Mesenchymal stem cell (in vitro differentiated cells and primary cell): ENCODE data around the gene DENND1B.

Experiments
- DNase-seq: peaks from one replicate; pipeline ENCODE4 v3.0.0-alpha.2; 2013
- H2AFZ ChIP-seq: one replicate; pipeline ENCODE4 v1.6.1; 2013; ENCODE audit warnings: low read depth, mild to moderate bottlenecking, control low read depth, inconsistent platforms, low read length, moderate library complexity
- H2AK5ac ChIP-seq: 2 replicates; pipeline ENCODE4 v1.6.1; 2013; ENCODE audit warnings: low read length, moderate library complexity, mild to moderate bottlenecking, inconsistent platforms; ENCODE audit not compliant: severe bottlenecking
- H2BK120ac ChIP-seq: one replicate; pipeline ENCODE4 v1.6.1; 2013; ENCODE audit warnings: low read depth, mild to moderate bottlenecking, inconsistent platforms, low read length, moderate library complexity
- H2BK12ac ChIP-seq, 2 experiments: one replicate each; pipeline ENCODE4 v1.6.1; 2013; ENCODE audit warnings: inconsistent platforms in 2 of 2, low read length in 2 of 2, mild to moderate bottlenecking in 2 of 2, moderate library complexity in 2 of 2, control low read depth in 1 of 2
- H2BK15ac ChIP-seq: one replicate; pipeline ENCODE4 v1.6.1; 2013; ENCODE audit warnings: mild to moderate bottlenecking, low read depth, inconsistent platforms; ENCODE audit not compliant: poor library complexity, severe bottlenecking
- H2BK5ac ChIP-seq: 2 replicates; pipeline ENCODE4 v1.6.1; 2013; ENCODE audit warnings: low read depth, mild to moderate bottlenecking, low read length, control low read depth, inconsistent platforms; ENCODE audit not compliant: poor library complexity, severe bottlenecking
- H3K14ac ChIP-seq, 2 experiments: one replicate each; pipeline ENCODE4 v1.6.1; 2013; ENCODE audit warnings: inconsistent platforms in 2 of 2, low read length in 2 of 2, control low read depth in 1 of 2, mild to moderate bottlenecking in 1 of 2, moderate library complexity in 1 of 2
- H3K18ac ChIP-seq, 2 experiments: one replicate each; pipeline ENCODE4 v1.6.1; 2013; ENCODE audit warnings: inconsistent platforms in 2 of 2, low read length in 2 of 2, control low read depth in 1 of 2, low read depth in 1 of 2, mild to moderate bottlenecking in 1 of 2
- H3K23ac ChIP-seq, 2 experiments: one replicate each; pipeline ENCODE4 v1.6.1; 2013; ENCODE audit warnings: inconsistent platforms in 2 of 2, low read length in 2 of 2, mild to moderate bottlenecking in 2 of 2, moderate library complexity in 2 of 2, control low read depth in 1 of 2
- H3K27ac ChIP-seq: 2 replicates; pipeline ENCODE4 v1.5.1; 2013; ENCODE audit warnings: mild to moderate bottlenecking, moderate library complexity, low read length, control low read depth, inconsistent platforms; ENCODE audit not compliant: poor library complexity, severe bottlenecking
- H3K27me3 ChIP-seq, 2 experiments: 2 replicates each; pipeline versions ENCODE4 v1.6.1 to v1.7.0; 2013; ENCODE audit warnings: low read length in 2 of 2, mild to moderate bottlenecking in 2 of 2, moderate library complexity in 2 of 2, control low read depth in 1 of 2, inconsistent platforms in 1 of 2; ENCODE audit not compliant: control insufficient read depth in 1 of 2, insufficient read depth in 1 of 2
- H3K36me3 ChIP-seq, 2 experiments: 2 replicates each; pipeline versions ENCODE4 v1.6.1 to v1.7.0; 2013; ENCODE audit warnings: low read length in 2 of 2, control low read depth in 1 of 2, inconsistent platforms in 1 of 2, low read depth in 1 of 2, mild to moderate bottlenecking in 1 of 2; ENCODE audit not compliant: insufficient read depth in 2 of 2, control insufficient read depth in 1 of 2
- H3K4ac ChIP-seq, 2 experiments: one replicate each; pipeline ENCODE4 v1.6.1; 2013; ENCODE audit warnings: inconsistent platforms in 2 of 2, low read length in 2 of 2, mild to moderate bottlenecking in 2 of 2, moderate library complexity in 2 of 2, control low read depth in 1 of 2, low read depth in 1 of 2
- H3K4me1 ChIP-seq: 2 replicates; pipeline ENCODE4 v1.6.1; 2013; ENCODE audit warnings: low read depth, low read length, control low read depth; ENCODE audit not compliant: control insufficient read depth, insufficient read depth
- H3K4me2 ChIP-seq: 2 replicates; pipeline ENCODE4 v1.6.1; 2013; ENCODE audit warnings: low read length, mild to moderate bottlenecking, inconsistent platforms; ENCODE audit not compliant: poor library complexity, severe bottlenecking
- H3K4me3 ChIP-seq, 2 experiments: 2 replicates each; pipeline versions ENCODE4 v1.5.1 to v1.7.0; 2013; ENCODE audit warnings: low read length in 2 of 2, mild to moderate bottlenecking in 2 of 2, control low read depth in 1 of 2, low read depth in 1 of 2; ENCODE audit not compliant: insufficient read depth in 1 of 2
- H3K79me1 ChIP-seq: replicated peaks from 2 replicates; pipeline ENCODE4 v1.6.1; 2013; ENCODE audit warnings: mild to moderate bottlenecking, control low read depth, low read length, inconsistent platforms; ENCODE audit not compliant: poor library complexity, severe bottlenecking
- H3K9ac ChIP-seq: 2 replicates; pipeline ENCODE4 v1.7.0; 2013; ENCODE audit warnings: mild to moderate bottlenecking, low read length, moderate library complexity
- H3K9me3 ChIP-seq: 2 replicates; pipeline ENCODE4 v1.7.0; 2013; ENCODE audit warnings: mild to moderate bottlenecking, low read length; ENCODE audit not compliant: control insufficient read depth
- H4K8ac ChIP-seq: one replicate; pipeline ENCODE4 v1.6.1; 2013; ENCODE audit warnings: inconsistent platforms, mild to moderate bottlenecking, low read length, moderate library complexity
- H4K91ac ChIP-seq: one replicate; pipeline ENCODE4 v1.6.1; 2013; ENCODE audit warnings: mild to moderate bottlenecking, low read length, inconsistent platforms
- WGBS: methylation state at CpG from one replicate; pipeline ENCODE4 v1.1.7; 2013; ENCODE audit warnings: mixed read lengths; 5-methylcytosine and 5-hydroxymethylcytosine counted together

The DENND1B gene

GRCh38 chr1:197783510-197783948 lies 8.2 kb upstream of the DENND1B start:
- H2BK15ac ChIP-seq, result no peak overlapping the region
- H2AFZ ChIP-seq, result no peak overlapping the region
- no peak overlapping the region for H4K91ac ChIP-seq
- no peak overlapping the region for H2BK5ac ChIP-seq
- no peak overlapping the region for H2BK120ac ChIP-seq
- no peaks in the 10 kb centered on the region for H3K27me3 ChIP-seq
- peak; percentile 36 for DNase-seq
- no peak overlapping the region for H3K4me3 ChIP-seq
- H2BK12ac ChIP-seq, result no peak overlapping the region
- H3K4me1 ChIP-seq, result no peaks in the 10 kb centered on the region
- H3K9ac ChIP-seq, result peak overlapping the region; percentile 5
- no peak overlapping the region for H2AK5ac ChIP-seq
- no peak overlapping the region for H3K14ac ChIP-seq
- H3K79me1 ChIP-seq, result no peaks in the 10 kb centered on the region
- no peaks in the 10 kb centered on the region for H3K36me3 ChIP-seq
- H4K8ac ChIP-seq, result no peak overlapping the region
- H3K27ac ChIP-seq, result peak overlapping the region; percentile 41
- no peaks in the 10 kb centered on the region for H3K9me3 ChIP-seq
- H3K4ac ChIP-seq, result no peak overlapping the region
- no peak overlapping the region for H3K4me2 ChIP-seq
- no peak overlapping the region for H3K18ac ChIP-seq
- WGBS, result 83% methylated on average over 1 of the region's 1 CpG
- no peak overlapping the region for H3K23ac ChIP-seq

- Histone ChIP-seq H3K9ac (peak overlapping the region; percentile 5), H2AFZ (no peak overlapping the region), H3K36me3 (no peaks in the 10 kb centered on the region), H2AK5ac (no peak overlapping the region), H3K4me3 (no peak overlapping the region), H3K9me3 (no peaks in the 10 kb centered on the region), H4K91ac (no peak overlapping the region), H2BK5ac (no peak overlapping the region), H3K27me3 (no peaks in the 10 kb centered on the region), H2BK120ac (no peak overlapping the region), H2BK15ac (no peak overlapping the region), H3K4ac (no peak overlapping the region), H3K27ac (no peak overlapping the region), H3K4me2 (no peak overlapping the region), H3K14ac (no peak overlapping the region), H3K23ac (no peak overlapping the region), H3K18ac (no peak overlapping the region), H3K79me1 (no peaks in the 10 kb centered on the region), H3K4me1 (no peaks in the 10 kb centered on the region), H4K8ac (no peak overlapping the region), H2BK12ac (no peak overlapping the region)
- WGBS, result 100% methylated on average over 3 of the region's 3 CpGs
- peak; percentile 17 for DNase-seq
Observed at GRCh38 chr1:197782722-197783360, 7.6 kb upstream of the DENND1B start.

GRCh38 chr1:197781968-197782721 lies 6.9 kb upstream of the DENND1B start:
- no peaks in the 10 kb centered on the region for H3K36me3 ChIP-seq
- no peak overlapping the region for H3K23ac ChIP-seq
- H3K9ac ChIP-seq, result no peak overlapping the region
- H3K4me2 ChIP-seq, result no peak overlapping the region
- H2AK5ac ChIP-seq, result no peak overlapping the region
- H2BK12ac ChIP-seq, result no peak overlapping the region
- no peak overlapping the region for H3K27ac ChIP-seq
- H3K27me3 ChIP-seq, result no peaks in the 10 kb centered on the region
- H2BK120ac ChIP-seq, result no peak overlapping the region
- 71% methylated on average over 1 of the region's 2 CpGs for WGBS
- H3K79me1 ChIP-seq, result no peaks in the 10 kb centered on the region
- H4K8ac ChIP-seq, result no peak overlapping the region
- no peaks in the 10 kb centered on the region for H3K4me1 ChIP-seq
- H3K14ac ChIP-seq, result no peak overlapping the region
- no peak overlapping the region for H3K4me3 ChIP-seq
- peak; percentile 46 for DNase-seq
- H3K9me3 ChIP-seq, result no peaks in the 10 kb centered on the region
- H3K4ac ChIP-seq, result no peak overlapping the region
- no peak overlapping the region for H2BK15ac ChIP-seq
- no peak overlapping the region for H4K91ac ChIP-seq
- H2AFZ ChIP-seq, result no peak overlapping the region
- H3K18ac ChIP-seq, result no peak overlapping the region
- no peak overlapping the region for H2BK5ac ChIP-seq

- H2BK5ac ChIP-seq, result no peak overlapping the region
Observed at GRCh38 chr1:197779921-197780320, 4.6 kb upstream of the DENND1B start.

More at GRCh38 chr1:197779921-197780320, 4.6 kb upstream of the DENND1B start:
- Histone ChIP-seq H3K36me3 (no peaks in the 10 kb centered on the region), H3K23ac (no peak overlapping the region), H3K4me3 (no peak overlapping the region), H2AK5ac (no peak overlapping the region), H2BK12ac (no peak overlapping the region), H4K8ac (no peak overlapping the region), H2AFZ (no peak overlapping the region), H3K4ac (no peak overlapping the region), H3K14ac (no peak overlapping the region), H2BK15ac (no peak overlapping the region), H3K9me3 (no peaks in the 10 kb centered on the region), H3K4me1 (peaks cover 8% of the 10 kb centered on the region), H3K27me3 (no peaks in the 10 kb centered on the region), H3K18ac (no peak overlapping the region), H2BK120ac (no peak overlapping the region), H3K79me1 (no peaks in the 10 kb centered on the region), H4K91ac (no peak overlapping the region), H3K27ac (no peak overlapping the region), H3K9ac (no peak overlapping the region), H3K4me2 (no peak overlapping the region)
- DNase-seq, result no peak
